GM23338 (cell line): ENCODE data around the gene NAT8L. TPM values are rescaled to one million over a fixed set of nuclear protein-coding genes. Genes with fewer than 3 reads are reported as not detected.

Source experiments
- ATAC-seq: fragments of 200-7000 bp; cut with Tn5 transposase; 3 replicates; pipeline ENCODE4 v1.9.1; 2020
- DNase-seq: peaks from one replicate; pipeline ENCODE4 v3.0.0-alpha.2; 2015; ENCODE audit warnings: low spot score
- H2AFZ ChIP-seq: fragments of 200-600 bp; sonication (generic); 2 replicates; pipeline ENCODE4 v1.8.0; 2016; ENCODE audit warnings: antibody characterized with exemption, mild to moderate bottlenecking, moderate library complexity
- H3F3A ChIP-seq: fragments of 200-600 bp; sonication (generic); replicated peaks from 2 replicates; pipeline ENCODE4 v1.8.0; 2017; ENCODE audit warnings: antibody characterized with exemption, mixed run types, low read depth
- H3K27ac ChIP-seq: fragments of 200-600 bp; sonication (generic); 2 replicates; pipeline ENCODE4 v1.6.1; 2016; ENCODE audit warnings: low read depth
- H3K27me3 ChIP-seq: fragments of 200-600 bp; sonication (generic); 2 replicates; pipeline ENCODE4 v1.8.0; 2016; ENCODE audit warnings: mild to moderate bottlenecking, mixed run types, moderate library complexity; ENCODE audit not compliant: insufficient read depth
- H3K36me3 ChIP-seq: fragments of 200-600 bp; sonication (generic); 2 replicates; pipeline ENCODE4 v1.8.0; 2016; ENCODE audit warnings: mild to moderate bottlenecking; ENCODE audit not compliant: insufficient read depth
- H3K4me1 ChIP-seq: fragments of 200-600 bp; sonication (generic); 2 replicates; pipeline ENCODE4 v1.8.0; 2016; ENCODE audit warnings: mild to moderate bottlenecking, moderate library complexity; ENCODE audit not compliant: insufficient read depth
- H3K4me2 ChIP-seq: fragments of 200-600 bp; sonication (generic); 2 replicates; pipeline ENCODE4 v1.7.1; 2017; ENCODE audit warnings: mixed run types
- H3K4me3 ChIP-seq: fragments of 200-600 bp; sonication (generic); 2 replicates; pipeline ENCODE4 v1.6.1; 2016; ENCODE audit warnings: mixed run types
- H3K79me2 ChIP-seq: fragments of 200-600 bp; sonication (generic); replicated peaks from 2 replicates; pipeline ENCODE4 v1.8.0; 2017; ENCODE audit warnings: mild to moderate bottlenecking; ENCODE audit not compliant: insufficient read depth
- H3K9me2 ChIP-seq: fragments of 200-600 bp; sonication (generic); 2 replicates; pipeline ENCODE4 v1.8.0; 2017; ENCODE audit not compliant: insufficient read depth
- H4K20me1 ChIP-seq: fragments of 200-600 bp; sonication (generic); replicated peaks from 2 replicates; pipeline ENCODE4 v1.8.0; 2017; ENCODE audit warnings: mild to moderate bottlenecking; ENCODE audit not compliant: insufficient read depth
- H3K27ac Mint-ChIP-seq: 2 replicates; pipeline ENCODE4 v1.8.0; 2020; ENCODE audit warnings: inconsistent platforms, mild to moderate bottlenecking, moderate library complexity, mixed read lengths
- H3K27me3 Mint-ChIP-seq: 3 replicates; pipeline ENCODE4 v1.8.0; 2022; ENCODE audit warnings: low read depth, mild to moderate bottlenecking, moderate library complexity, mixed read lengths, inconsistent platforms; ENCODE audit not compliant: insufficient read depth, poor library complexity
- H3K36me3 Mint-ChIP-seq: 3 replicates; pipeline ENCODE4 v1.8.0; 2021; ENCODE audit warnings: low read depth, mild to moderate bottlenecking, inconsistent platforms, moderate library complexity, mixed read lengths
- H3K4me1 Mint-ChIP-seq: 3 replicates; pipeline ENCODE4 v1.8.0; 2020; ENCODE audit warnings: mild to moderate bottlenecking, inconsistent platforms, mixed read lengths
- H3K4me3 Mint-ChIP-seq: 3 replicates; pipeline ENCODE4 v1.8.0; 2021; ENCODE audit warnings: moderate library complexity, mild to moderate bottlenecking, inconsistent platforms, mixed read lengths
- H3K9me3 Mint-ChIP-seq: 3 replicates; pipeline ENCODE4 v1.8.0; 2020; ENCODE audit warnings: moderate library complexity, mild to moderate bottlenecking, inconsistent platforms, mixed read lengths
- CREB1 ChIP-seq: fragments of 250-450 bp; sonication (Bioruptor Pico); IDR thresholded peaks from 2 replicates; pipeline ENCODE4 v1.5.0; 2020; ENCODE audit warnings: low read depth, mild to moderate bottlenecking, moderate library complexity
- CTCF ChIP-seq, 2 experiments: fragments of 200-600 bp in 1 of 2; sonication (generic) in 1 of 2; conservative IDR thresholded peaks; 2 replicates each; pipeline versions ENCODE4 v1.5.1 to v1.6.1; 2016 to 2017; ENCODE audit warnings: antibody characterized with exemption in 2 of 2, low read depth in 2 of 2, mild to moderate bottlenecking in 2 of 2, moderate library complexity in 1 of 2
- ETS1 ChIP-seq: IDR thresholded peaks from 2 replicates; pipeline ENCODE4 v1.6.1; 2016; ENCODE audit warnings: antibody characterized with exemption
- EZH2phosphoT487 ChIP-seq: fragments of 200-600 bp; sonication (generic); IDR thresholded peaks from one replicate; pipeline ENCODE4 v1.8.1; 2018; ENCODE audit warnings: antibody characterized with exemption; ENCODE audit not compliant: unreplicated experiment
- NANOG ChIP-seq: IDR thresholded peaks from 2 replicates; pipeline ENCODE4 v1.6.1; 2016; ENCODE audit warnings: antibody characterized with exemption, borderline replicate concordance
- POLR2AphosphoS5 ChIP-seq: IDR thresholded peaks from 2 replicates; pipeline ENCODE4 v1.6.1; 2016; ENCODE audit warnings: antibody characterized with exemption, low read depth
- STAT1 ChIP-seq: IDR thresholded peaks from one replicate; pipeline ENCODE4 v1.6.1; 2016; ENCODE audit warnings: antibody characterized with exemption; ENCODE audit not compliant: unreplicated experiment
- ZNF114 ChIP-seq: fragments of 250-450 bp; sonication (Bioruptor Pico); IDR thresholded peaks from 2 replicates; pipeline ENCODE4 v1.5.0; 2020; ENCODE audit warnings: mild to moderate bottlenecking, moderate library complexity
- ZNF331 ChIP-seq: fragments of 250-450 bp; sonication (Bioruptor Pico); IDR thresholded peaks from 2 replicates; pipeline ENCODE4 v1.5.0; 2020; ENCODE audit warnings: low read depth, mild to moderate bottlenecking, moderate library complexity
- ZNF462 ChIP-seq: fragments of 250-450 bp; sonication (Bioruptor Pico); IDR thresholded peaks from 2 replicates; pipeline ENCODE4 v1.5.0; 2020; ENCODE audit warnings: mild to moderate bottlenecking, moderate library complexity
- polyA plus RNA-seq: library from polyadenylated mRNA; unstranded; fragments of >200 nt; fragmentation: Nextera tagmentation; extraction: Ambion mirVana; gene quantifications from 2 replicates; pipeline ENCODE4 v1.2.1, GENCODE V29; 2016
- total RNA-seq: library from RNA; depleted of rRNA; stranded (reverse); fragments of >200 nt; shearing (Covaris generic); gene quantifications from 2 replicates; pipeline ENCODE4 v1.2.3, GENCODE V29; 2014

The NAT8L gene
- total and polyA plus RNA-seq, 2 experiments from 2014 or later: 1.6 to 9.7 TPM

GRCh38 chr4:2068566-2068965 lies 9.4 kb downstream of the NAT8L start:
- H3K36me3 Mint-ChIP-seq: peaks cover 3% of the 10 kb centered on the region; the same call in 1 of the 3 replicates
- ATAC-seq: no peak
- no peaks in the 10 kb centered on the region for H3K79me2 ChIP-seq

More at GRCh38 chr4:2068566-2068965, 9.4 kb downstream of the NAT8L start:
- no peaks in the 10 kb centered on the region for H3K9me2 ChIP-seq
- H3K27ac ChIP-seq: no peak overlapping the region
- Mint-ChIP-seq H3K9me3 (no peaks in the 10 kb centered on the region), H3K27me3 (peaks cover 13% of the 10 kb centered on the region), H3K27ac (no peak overlapping the region), H3K4me1 (peaks cover 18% of the 10 kb centered on the region), H3K4me3 (no peak overlapping the region)
- no peaks in the 10 kb centered on the region for H3K36me3 ChIP-seq
- no peak overlapping the region for H2AFZ ChIP-seq
- TF ChIP-seq EZH2phosphoT487: no peak
- TF ChIP-seq STAT1: no peak
- TF ChIP-seq ZNF462: no peak
- no peak for TF ChIP-seq NANOG
- no peak for TF ChIP-seq ZNF331 (CRISPR knock-in tag)
- no peak for TF ChIP-seq ZNF114
- no peak for TF ChIP-seq ETS1
- TF ChIP-seq CREB1 (CRISPR knock-in tag): no peak
- no peak for TF ChIP-seq CTCF (conservative IDR thresholded peaks at IDR 0.05; ENCODE audit: low read depth in 2 of 2)
- TF ChIP-seq POLR2AphosphoS5: no peak
- H3F3A ChIP-seq: peaks cover 6% of the 10 kb centered on the region; the same call in 1 of the 2 replicates
- no peaks in the 10 kb centered on the region for H3K27me3 ChIP-seq
- no peaks in the 10 kb centered on the region for H3K4me1 ChIP-seq
- DNase-seq: no peak
- no peaks in the 10 kb centered on the region for H4K20me1 ChIP-seq
- no peak overlapping the region for H3K4me2 ChIP-seq
- no peak overlapping the region for H3K4me3 ChIP-seq
